Measurements from ENCODE around the gene NME3. TPM values are rescaled to one million over a fixed set of nuclear protein-coding genes. Genes with fewer than 3 reads are reported as not detected.

NME3 gene
- total and polyA plus RNA-seq, 4 donors = 10.4 to 38.0 (median 19.4) TPM

- H3K9me3 ChIP-seq (ENCODE audit: control insufficient read depth in 4 of 4, low read length in 3 of 4) = no peaks in the 10 kb centered on the region
- H3K4me3 ChIP-seq (ENCODE audit: low read depth in 1 of 3, low read length in 3 of 3) = no peak overlapping the region
- H3K27ac ChIP-seq (ENCODE audit: low read depth in 1 of 2, low read length in 2 of 2) = no peak overlapping the region
- TF ChIP-seq HNF4A (conservative IDR thresholded peaks at IDR 0.05) (no peak), NR2F2 (IDR thresholded peaks at IDR 0.05) (no peak), GABPA (IDR thresholded peaks at IDR 0.05 in 1 of 2, conservative IDR thresholded peaks at IDR 0.05 in 1 of 2) (no peak), MAX (IDR thresholded peaks at IDR 0.05) (no peak), HNF4G (IDR thresholded peaks at IDR 0.05) (no peak), FOXA2 (IDR thresholded peaks at IDR 0.05) (no peak), ZBTB33 (IDR thresholded peaks at IDR 0.05) (no peak), CTCF (IDR thresholded peaks at IDR 0.05; ENCODE audit: low read depth, low read length, missing input control) (no peak), RAD21 (IDR thresholded peaks at IDR 0.05) (no peak), TAF1 (conservative IDR thresholded peaks at IDR 0.05) (no peak), REST (IDR thresholded peaks at IDR 0.05) (no peak), EGR1 (IDR thresholded peaks at IDR 0.05; ENCODE audit: low read depth in 2 of 2) (no peak)
- DNase-seq (ENCODE audit: low spot score) = no peak
- H3K4me1 ChIP-seq (ENCODE audit: control insufficient read depth in 4 of 4, insufficient read depth in 4 of 4, low read length in 3 of 4) = peaks cover 0 to 14% (median 6%) of the 10 kb centered on the region in 4 donors
- H3K27me3 ChIP-seq (ENCODE audit: control insufficient read depth in 4 of 4, insufficient read depth in 4 of 4, low read length in 3 of 4) = no peaks in the 10 kb centered on the region
- no peak overlapping the region for H3K9ac ChIP-seq (ENCODE audit: low read depth in 1 of 2, low read length in 2 of 2)
- H3K36me3 ChIP-seq (ENCODE audit: control insufficient read depth in 4 of 4, insufficient read depth in 3 of 4, low read depth in 1 of 4, low read length in 3 of 4) = peaks cover 7 to 52% (median 14%) of the 10 kb centered on the region in 4 donors
- WGBS = 96% methylated on average over 19 of the region's 19 CpGs
Measured at GRCh38 chr16:1766231-1766630, 5.1 kb downstream of the NME3 start.

- Histone ChIP-seq H3K27ac (ENCODE audit: low read depth in 1 of 2, low read length in 2 of 2) (no peak overlapping the region), H3K27me3 (ENCODE audit: control insufficient read depth in 4 of 4, insufficient read depth in 4 of 4, low read length in 3 of 4) (no peaks in the 10 kb centered on the region), H3K4me1 (ENCODE audit: control insufficient read depth in 4 of 4, insufficient read depth in 4 of 4, low read length in 3 of 4) (peaks cover 0 to 14% (median 6%) of the 10 kb centered on the region in 4 donors), H3K4me3 (ENCODE audit: low read depth in 1 of 3, low read length in 3 of 3) (no peak overlapping the region), H3K36me3 (ENCODE audit: control insufficient read depth in 4 of 4, insufficient read depth in 3 of 4, low read depth in 1 of 4, low read length in 3 of 4) (peaks cover 7 to 56% (median 14%) of the 10 kb centered on the region in 4 donors), H3K9me3 (ENCODE audit: control insufficient read depth in 4 of 4, low read length in 3 of 4) (no peaks in the 10 kb centered on the region), H3K9ac (ENCODE audit: low read depth in 1 of 2, low read length in 2 of 2) (no peak overlapping the region)
- WGBS = 94% methylated on average over 22 of the region's 22 CpGs
- no peak for DNase-seq (ENCODE audit: low spot score)
- TF ChIP-seq RAD21 (IDR thresholded peaks at IDR 0.05) (no peak), FOXA1 (IDR thresholded peaks at IDR 0.05) (no peak), CTCF (IDR thresholded peaks at IDR 0.05; ENCODE audit: low read depth, low read length, missing input control) (no peak), TAF1 (conservative IDR thresholded peaks at IDR 0.05) (no peak), ATF3 (IDR thresholded peaks at IDR 0.05) (no peak), JUND (IDR thresholded peaks at IDR 0.05) (no peak), GABPA (IDR thresholded peaks at IDR 0.05 in 1 of 2, conservative IDR thresholded peaks at IDR 0.05 in 1 of 2) (no peak), NR2F2 (IDR thresholded peaks at IDR 0.05) (no peak), RXRA (IDR thresholded peaks at IDR 0.05) (no peak), MAX (IDR thresholded peaks at IDR 0.05) (no peak), HNF4G (IDR thresholded peaks at IDR 0.05) (no peak), HNF4A (conservative IDR thresholded peaks at IDR 0.05) (no peak), YY1 (IDR thresholded peaks at IDR 0.05) (no peak), FOXA2 (IDR thresholded peaks at IDR 0.05) (no peak), ZBTB33 (IDR thresholded peaks at IDR 0.05) (no peak), SP1 (IDR thresholded peaks at IDR 0.05) (no peak)
Measured at GRCh38 chr16:1765826-1766225, 5.5 kb downstream of the NME3 start.
